DMS79 treated with DMSO at 0.1 percent for 48 hours (cell line): ENCODE measurements around the gene MTFR1L.

ENCODE experiments used
- DNase-seq: peaks from one replicate; lab custom pipeline; 2025; lab: John Stamatoyannopoulos, UW

The MTFR1L gene

GRCh38 chr1:25807480-25808390 is 12.0 kb upstream of the MTFR1L start:
- DNase-seq = no peak

GRCh38 chr1:25808481-25809244 is 11.1 kb upstream of the MTFR1L start:
- DNase-seq = no peak

- DNase-seq = no peak
Measured at GRCh38 chr1:25809283-25809926, 10.3 kb upstream of the MTFR1L start.

- DNase-seq = no peak
Measured at GRCh38 chr1:25809929-25810328, 9.8 kb upstream of the MTFR1L start.

GRCh38 chr1:25810341-25811299 is 9.1 kb upstream of the MTFR1L start:
- peak; percentile 67 for DNase-seq

- no peak for DNase-seq
Measured at GRCh38 chr1:25811384-25812082, 8.2 kb upstream of the MTFR1L start.

GRCh38 chr1:25813071-25813733 is 6.6 kb upstream of the MTFR1L start:
- no peak for DNase-seq

- no peak for DNase-seq
Measured at GRCh38 chr1:25813734-25814471, 5.9 kb upstream of the MTFR1L start.

- DNase-seq = no peak
Measured at GRCh38 chr1:25814549-25815087, 5.1 kb upstream of the MTFR1L start.

- DNase-seq = no peak
Measured at GRCh38 chr1:25815208-25816111, 4.3 kb upstream of the MTFR1L start.

- no peak for DNase-seq
Measured at GRCh38 chr1:25816112-25816718, 3.5 kb upstream of the MTFR1L start.

- DNase-seq = no peak
Measured at GRCh38 chr1:25817840-25818501, 1.8 kb upstream of the MTFR1L start.

GRCh38 chr1:25818569-25818968 is 1.2 kb upstream of the MTFR1L start:
- DNase-seq = no peak

GRCh38 chr1:25820247-25821111 is 725 bp downstream of the MTFR1L start:
- DNase-seq = peak; percentile 11

- no peak for DNase-seq
Measured at GRCh38 chr1:25821112-25821476, 1.3 kb downstream of the MTFR1L start.

GRCh38 chr1:25821630-25822091 is 1.9 kb downstream of the MTFR1L start:
- DNase-seq = no peak
